HL-60 (cell line): ENCODE results near the gene LSMEM2.

Experiments used
- DNase-seq, 2 experiments: peaks; one replicate each; pipeline ENCODE4 v3.0.0-alpha.2; 2010 to 2020; ENCODE audit warnings: low read depth in 1 of 2, low spot score in 1 of 2
- H3K27ac ChIP-seq: fragments of 250-450 bp; sonication (Bioruptor Pico); replicated peaks from 2 replicates; pipeline ENCODE4 v1.5.1; 2020; ENCODE audit warnings: mild to moderate bottlenecking, moderate library complexity
- H3K27me3 ChIP-seq: fragments of 250-450 bp; sonication (Bioruptor Pico); 2 replicates; pipeline ENCODE4 v1.5.1; 2021; ENCODE audit warnings: mild to moderate bottlenecking, moderate library complexity; ENCODE audit not compliant: insufficient read depth, poor library complexity, severe bottlenecking
- H3K4me3 ChIP-seq: replicated peaks from 2 replicates; pipeline ENCODE4 v1.5.1; 2011; ENCODE audit warnings: mild to moderate bottlenecking, control low read depth, low read length; ENCODE audit not compliant: insufficient read depth
- GABPA ChIP-seq: IDR thresholded peaks from 2 replicates; pipeline ENCODE4 v1.6.1; 2012; ENCODE audit warnings: low read depth
- POLR2AphosphoS5 ChIP-seq: IDR thresholded peaks from 2 replicates; pipeline ENCODE4 v1.6.1; 2012; ENCODE audit warnings: low read depth
- SPI1 ChIP-seq: IDR thresholded peaks from 2 replicates; pipeline ENCODE4 v1.6.1; 2012; ENCODE audit warnings: low read depth, mild to moderate bottlenecking, borderline replicate concordance
- TF ChIP-seq, protein P1 (sequence below): IDR thresholded peaks from one replicate; pipeline ENCODE4 v1.5.1; 2011; ENCODE audit warnings: low read length, control low read depth, inconsistent platforms; ENCODE audit not compliant: insufficient read depth
- TF ChIP-seq, protein P2 (sequence below): IDR thresholded peaks from 2 replicates; pipeline ENCODE4 v1.6.1; 2012; ENCODE audit warnings: low read depth; ENCODE audit not compliant: insufficient replicate concordance

The LSMEM2 gene

DNA sequence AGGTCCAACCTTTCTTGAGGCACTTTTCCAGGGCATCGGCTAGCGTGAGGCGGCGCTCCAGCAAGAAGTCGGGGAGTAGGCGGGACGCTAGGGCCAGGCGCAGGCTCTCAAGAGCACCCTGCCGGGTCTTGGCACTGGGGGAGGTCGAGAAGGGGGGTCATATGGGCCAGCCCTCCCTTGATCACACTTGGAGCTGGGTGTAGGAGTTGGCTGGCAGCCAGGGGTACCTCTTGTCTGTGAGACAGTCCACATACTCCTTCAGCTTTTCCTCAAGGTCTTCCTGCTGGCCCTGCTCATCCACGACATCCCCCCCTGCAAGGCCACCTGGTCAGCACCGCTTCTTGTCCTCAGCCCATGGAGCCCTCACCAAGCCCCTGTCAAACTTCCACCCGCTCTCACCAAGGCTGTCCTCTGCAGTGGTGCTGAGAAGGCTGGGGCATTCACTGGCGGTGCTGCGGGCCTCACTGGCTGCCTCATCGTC lies 11.3 kb downstream of the LSMEM2 start:
- no peak overlapping the region for H3K27ac ChIP-seq
- H3K4me3 ChIP-seq, result no peak overlapping the region
- no peak for DNase-seq
- no peak for TF ChIP-seq POLR2AphosphoS5
- TF ChIP-seq GABPA, result no peak
- TF ChIP-seq, protein P1, sequence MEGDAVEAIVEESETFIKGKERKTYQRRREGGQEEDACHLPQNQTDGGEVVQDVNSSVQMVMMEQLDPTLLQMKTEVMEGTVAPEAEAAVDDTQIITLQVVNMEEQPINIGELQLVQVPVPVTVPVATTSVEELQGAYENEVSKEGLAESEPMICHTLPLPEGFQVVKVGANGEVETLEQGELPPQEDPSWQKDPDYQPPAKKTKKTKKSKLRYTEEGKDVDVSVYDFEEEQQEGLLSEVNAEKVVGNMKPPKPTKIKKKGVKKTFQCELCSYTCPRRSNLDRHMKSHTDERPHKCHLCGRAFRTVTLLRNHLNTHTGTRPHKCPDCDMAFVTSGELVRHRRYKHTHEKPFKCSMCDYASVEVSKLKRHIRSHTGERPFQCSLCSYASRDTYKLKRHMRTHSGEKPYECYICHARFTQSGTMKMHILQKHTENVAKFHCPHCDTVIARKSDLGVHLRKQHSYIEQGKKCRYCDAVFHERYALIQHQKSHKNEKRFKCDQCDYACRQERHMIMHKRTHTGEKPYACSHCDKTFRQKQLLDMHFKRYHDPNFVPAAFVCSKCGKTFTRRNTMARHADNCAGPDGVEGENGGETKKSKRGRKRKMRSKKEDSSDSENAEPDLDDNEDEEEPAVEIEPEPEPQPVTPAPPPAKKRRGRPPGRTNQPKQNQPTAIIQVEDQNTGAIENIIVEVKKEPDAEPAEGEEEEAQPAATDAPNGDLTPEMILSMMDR, result no peak
- no peaks in the 10 kb centered on the region for H3K27me3 ChIP-seq

DNA sequence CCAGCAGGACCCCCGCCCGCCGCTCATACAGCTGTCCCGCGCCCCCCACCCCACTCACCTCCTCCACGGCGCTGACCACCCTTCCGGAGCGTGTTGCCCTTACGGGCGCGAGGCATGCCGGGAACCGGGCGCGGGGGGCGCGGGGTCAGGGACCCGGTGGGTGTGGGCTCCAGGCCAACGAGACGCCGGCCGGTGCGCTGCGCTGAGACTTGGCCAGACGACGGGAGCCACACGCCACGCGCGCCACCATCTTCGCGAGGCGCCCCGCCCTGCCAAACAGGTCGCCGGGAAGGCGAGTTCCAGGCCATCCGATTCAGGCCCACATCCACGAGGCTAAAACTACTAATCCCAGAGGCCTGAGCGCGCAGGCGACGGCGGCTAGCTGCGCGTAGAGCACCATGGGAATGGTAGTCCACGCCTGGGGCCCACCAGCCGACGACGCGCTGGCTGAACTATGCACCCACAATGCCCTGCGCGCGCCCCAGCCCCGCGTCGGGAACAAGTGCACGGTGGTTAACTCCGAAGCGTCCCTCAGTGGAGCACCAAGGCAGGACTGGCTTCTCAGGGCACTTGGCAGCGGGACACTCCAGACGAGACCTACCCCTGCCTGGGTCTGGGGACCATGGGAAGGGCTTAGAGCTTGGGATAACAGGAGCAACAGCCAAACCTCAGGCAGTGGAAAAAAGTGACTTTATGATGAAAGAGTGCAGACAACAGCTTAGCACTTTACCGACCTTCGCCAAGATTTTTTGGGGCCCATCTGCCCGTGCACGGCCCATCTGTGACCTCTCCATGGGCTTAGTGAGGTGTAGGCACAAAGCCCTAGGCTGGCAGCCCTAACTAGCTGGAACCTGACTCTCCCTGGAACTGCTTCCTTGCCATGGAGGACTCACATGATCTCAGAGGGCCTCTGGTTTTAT lies 13.5 kb downstream of the LSMEM2 start, which contains the start of gene IFRD2:
TSS of gene IFRD2 (minus strand) at position 271 of the 920 bp plus-strand sequence. CDS start at position 116, 155 bp downstream.
- H3K27ac ChIP-seq, result peak within 1 kb of the TSS; percentile 85
- TF ChIP-seq SPI1, result no peak
- peak; percentile 52; the same call in 1 of the 2 replicates for TF ChIP-seq GABPA
- TF ChIP-seq, protein P1, result no peak
- TF ChIP-seq, protein P2, sequence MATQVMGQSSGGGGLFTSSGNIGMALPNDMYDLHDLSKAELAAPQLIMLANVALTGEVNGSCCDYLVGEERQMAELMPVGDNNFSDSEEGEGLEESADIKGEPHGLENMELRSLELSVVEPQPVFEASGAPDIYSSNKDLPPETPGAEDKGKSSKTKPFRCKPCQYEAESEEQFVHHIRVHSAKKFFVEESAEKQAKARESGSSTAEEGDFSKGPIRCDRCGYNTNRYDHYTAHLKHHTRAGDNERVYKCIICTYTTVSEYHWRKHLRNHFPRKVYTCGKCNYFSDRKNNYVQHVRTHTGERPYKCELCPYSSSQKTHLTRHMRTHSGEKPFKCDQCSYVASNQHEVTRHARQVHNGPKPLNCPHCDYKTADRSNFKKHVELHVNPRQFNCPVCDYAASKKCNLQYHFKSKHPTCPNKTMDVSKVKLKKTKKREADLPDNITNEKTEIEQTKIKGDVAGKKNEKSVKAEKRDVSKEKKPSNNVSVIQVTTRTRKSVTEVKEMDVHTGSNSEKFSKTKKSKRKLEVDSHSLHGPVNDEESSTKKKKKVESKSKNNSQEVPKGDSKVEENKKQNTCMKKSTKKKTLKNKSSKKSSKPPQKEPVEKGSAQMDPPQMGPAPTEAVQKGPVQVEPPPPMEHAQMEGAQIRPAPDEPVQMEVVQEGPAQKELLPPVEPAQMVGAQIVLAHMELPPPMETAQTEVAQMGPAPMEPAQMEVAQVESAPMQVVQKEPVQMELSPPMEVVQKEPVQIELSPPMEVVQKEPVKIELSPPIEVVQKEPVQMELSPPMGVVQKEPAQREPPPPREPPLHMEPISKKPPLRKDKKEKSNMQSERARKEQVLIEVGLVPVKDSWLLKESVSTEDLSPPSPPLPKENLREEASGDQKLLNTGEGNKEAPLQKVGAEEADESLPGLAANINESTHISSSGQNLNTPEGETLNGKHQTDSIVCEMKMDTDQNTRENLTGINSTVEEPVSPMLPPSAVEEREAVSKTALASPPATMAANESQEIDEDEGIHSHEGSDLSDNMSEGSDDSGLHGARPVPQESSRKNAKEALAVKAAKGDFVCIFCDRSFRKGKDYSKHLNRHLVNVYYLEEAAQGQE, result peak; percentile 22
- peak; percentile 88 for TF ChIP-seq POLR2AphosphoS5
- peak within 1 kb of the TSS; percentile 92 for H3K4me3 ChIP-seq
- H3K27me3 ChIP-seq, result no peaks in the 10 kb centered on the region
- peak; percentile 98 for DNase-seq

DNA sequence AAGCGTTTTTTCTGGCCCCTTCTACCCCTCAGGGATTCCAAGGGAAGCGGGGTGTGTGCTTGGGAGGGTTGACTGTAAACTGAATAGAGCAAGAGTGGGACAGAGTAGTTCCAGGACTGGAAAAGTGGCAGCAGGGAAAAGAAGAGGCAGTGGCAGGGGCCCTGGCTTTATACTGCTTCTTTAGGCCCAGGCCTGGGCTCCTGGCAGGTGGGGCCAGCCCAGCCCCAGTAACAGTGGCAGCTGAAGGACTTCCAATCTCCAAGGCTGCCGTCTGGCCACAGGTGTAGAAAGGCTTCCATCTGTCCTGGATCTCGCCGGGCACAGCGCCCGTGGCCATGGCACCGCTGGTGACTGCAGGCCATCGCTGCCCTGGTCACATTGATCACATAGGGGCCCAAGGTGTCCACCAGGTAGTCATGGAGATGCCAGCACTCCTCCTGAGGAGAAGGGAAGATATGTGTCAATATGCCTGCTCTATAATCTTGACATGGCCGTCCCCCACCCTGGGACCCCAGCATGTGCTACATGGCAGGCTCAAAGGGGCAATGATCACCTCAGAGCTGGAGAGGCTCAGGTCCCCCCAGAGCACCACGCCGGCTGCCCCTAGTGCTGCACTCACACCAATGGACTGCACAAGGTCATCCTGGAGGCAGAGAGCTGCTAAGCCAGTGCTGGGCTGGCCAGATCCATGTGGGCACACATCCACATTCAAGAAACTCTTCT lies 14.4 kb downstream of the LSMEM2 start:
- Histone ChIP-seq H3K27me3 (no peaks in the 10 kb centered on the region), H3K4me3 (no peak overlapping the region; the same call in 1 of the 2 replicates), H3K27ac (peak overlapping the region; percentile 85)
- no peak for DNase-seq
- TF ChIP-seq GABPA (no peak), SPI1 (no peak), POLR2AphosphoS5 (no peak)
- TF ChIP-seq, protein P1, result no peak
- TF ChIP-seq, protein P2, result no peak
